ENCODE data around the gene ORAI3.

ORAI3 gene

GRCh38 chr16:30948667-30949649, at the start of gene ORAI3:
ORAI3 (plus strand) TSS chr16:30949068; CDS start chr16:30949290, 222 bp downstream.
- peak; percentile 52 for DNase-seq

- DNase-seq, result no peak
These were observed 49.1 kb upstream of the ORAI3 start for GRCh38 chr16:30899794-30900193.

GRCh38 chr16:30900588-30900987, 48.3 kb upstream of the ORAI3 start:
- DNase-seq, result no peak

GRCh38 chr16:30901201-30902028, 47.5 kb upstream of the ORAI3 start:
- no peak for DNase-seq

- DNase-seq, result peak; percentile 76
These were observed 46.6 kb upstream of the ORAI3 start for GRCh38 chr16:30902029-30902972.

- peak; percentile 33 for DNase-seq
These were observed 45.9 kb upstream of the ORAI3 start for GRCh38 chr16:30903002-30903401.

- DNase-seq, result no peak
These were observed 45.3 kb upstream of the ORAI3 start for GRCh38 chr16:30903596-30903995.

- DNase-seq, result no peak
These were observed 44.6 kb upstream of the ORAI3 start for GRCh38 chr16:30904114-30904780.

- no peak for DNase-seq
These were observed 41.8 kb upstream of the ORAI3 start for GRCh38 chr16:30907064-30907463.

- no peak for DNase-seq
These were observed 38.3 kb upstream of the ORAI3 start for GRCh38 chr16:30910427-30911029.

GRCh38 chr16:30912794-30913412, 36.0 kb upstream of the ORAI3 start:
- DNase-seq, result no peak

- DNase-seq, result no peak
These were observed 34.0 kb upstream of the ORAI3 start for GRCh38 chr16:30914830-30915229.

GRCh38 chr16:30918614-30919013, 30.3 kb upstream of the ORAI3 start:
- no peak for DNase-seq

- no peak for DNase-seq
These were observed 28.0 kb upstream of the ORAI3 start for GRCh38 chr16:30920891-30921290.

- DNase-seq, result no peak
These were observed 27.5 kb upstream of the ORAI3 start for GRCh38 chr16:30921459-30921747.

GRCh38 chr16:30921748-30922419, 27.0 kb upstream of the ORAI3 start:
- peak; percentile 88 for DNase-seq

- peak; percentile 98 for DNase-seq
These were observed 26.4 kb upstream of the ORAI3 start for GRCh38 chr16:30922420-30922959.

GRCh38 chr16:30922960-30923535, 25.8 kb upstream of the ORAI3 start:
- peak; percentile 91 for DNase-seq

GRCh38 chr16:30923554-30924075, 25.3 kb upstream of the ORAI3 start, which contains the start of gene FBXL19:
FBXL19 (plus strand) TSS chr16:30923572; CDS start chr16:30925755, 2,183 bp downstream.
- DNase-seq, result no peak
